NCI-H526 (cell line): ENCODE results near the gene TNFSF13B.
A peak's percentile ranks its signal among the peaks of the same experiment; 100 is the strongest.
"Not testable (repeated sequence)": the region's sequence is repeated elsewhere in the genome, so short reads cannot be mapped to it uniquely, and the experiment has no call there.

Experiments
- DNase-seq, 2 experiments: peaks; one replicate each; lab custom pipeline; 2025; lab: John Stamatoyannopoulos, UW

Gene TNFSF13B

DNA sequence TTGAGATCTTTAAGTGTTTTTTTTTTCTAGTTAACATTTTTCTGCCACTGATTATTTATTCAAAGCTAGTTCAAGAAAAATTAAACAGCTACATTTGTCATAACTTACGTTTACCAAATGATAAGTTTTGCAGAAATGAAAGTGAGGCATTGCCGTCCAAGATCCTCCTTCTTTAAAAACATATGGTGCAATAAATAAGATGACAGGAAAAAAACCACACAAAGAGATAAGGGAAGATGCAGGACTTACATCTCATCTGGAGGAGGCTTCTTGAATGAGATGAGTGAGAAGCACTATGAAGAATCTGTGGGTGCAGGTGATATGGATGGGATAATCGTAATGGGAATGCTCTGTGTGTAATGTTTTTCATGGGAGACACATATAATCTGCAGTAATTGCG is 12.4 kb downstream of the TNFSF13B start:
- DNase-seq = no peak

GRCh38 chr13:108283110-108283509 is 13.6 kb downstream of the TNFSF13B start:
- DNase-seq = no peak

- DNase-seq = no peak
These were observed 19.2 kb downstream of the TNFSF13B start for GRCh38 chr13:108288741-108289140.

- no peak for DNase-seq
These were observed 20.3 kb downstream of the TNFSF13B start for GRCh38 chr13:108289819-108290218.

GRCh38 chr13:108297114-108297513 is 27.6 kb downstream of the TNFSF13B start:
- no peak for DNase-seq

- no peak for DNase-seq
These were observed 32.8 kb downstream of the TNFSF13B start for GRCh38 chr13:108302279-108302678.

DNA sequence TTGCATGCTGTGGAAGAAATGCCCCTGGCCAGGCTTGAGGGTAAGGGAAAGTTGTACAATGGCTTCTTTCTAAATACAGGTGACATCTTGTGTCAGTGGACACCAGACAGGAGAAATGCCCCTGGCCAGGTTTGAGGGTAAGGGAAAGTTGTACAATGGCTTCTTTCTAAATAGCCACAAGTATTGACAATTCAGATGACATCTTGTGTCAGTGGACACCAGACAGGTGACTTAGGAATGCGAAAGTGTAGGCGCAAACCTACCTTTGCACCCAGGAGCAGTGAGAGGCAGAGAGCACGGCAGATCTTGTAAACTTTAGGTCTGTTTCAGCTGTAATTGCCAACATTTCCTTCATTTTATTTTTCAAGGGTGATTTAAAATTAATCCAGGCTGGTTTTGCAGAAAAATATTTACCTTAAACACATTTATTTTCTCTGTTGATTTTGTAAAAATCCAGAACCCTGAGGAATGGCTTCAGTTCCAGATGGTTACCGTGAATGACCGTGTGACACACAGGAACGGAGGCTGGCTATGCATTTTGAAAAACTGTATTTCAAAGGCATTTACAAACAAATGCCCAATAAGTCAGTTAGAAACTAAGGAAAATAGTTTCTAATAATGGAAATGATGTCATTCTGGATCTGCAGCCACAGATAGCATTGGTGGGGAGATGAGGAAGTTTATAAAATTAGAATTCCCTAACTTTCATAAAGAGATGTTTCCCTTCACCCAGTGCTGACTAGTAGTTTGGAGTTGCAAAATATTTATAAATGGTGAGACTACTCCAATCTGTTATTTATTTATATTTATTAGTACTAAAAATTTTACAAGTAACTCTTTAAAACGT is 34.9 kb downstream of the TNFSF13B start:
- DNase-seq = no peak

GRCh38 chr13:108305655-108306054 is 36.1 kb downstream of the TNFSF13B start:
- no peak for DNase-seq

DNA sequence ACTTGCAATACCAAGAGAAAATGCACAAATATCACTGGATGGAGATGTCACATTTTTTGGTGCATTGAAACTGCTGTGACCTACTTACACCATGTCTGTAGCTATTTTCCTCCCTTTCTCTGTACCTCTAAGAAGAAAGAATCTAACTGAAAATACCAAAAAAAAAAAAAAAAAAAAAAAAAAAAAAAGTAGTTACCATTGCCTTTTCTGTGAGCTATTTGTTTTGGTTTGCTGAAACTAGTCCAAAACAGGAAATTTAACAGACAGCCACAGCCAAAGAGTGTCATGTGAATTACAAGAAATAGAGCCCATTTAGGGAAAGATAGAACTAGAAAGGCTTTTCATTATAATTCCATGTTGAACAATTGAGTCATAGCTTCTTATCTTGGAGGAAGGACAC is 37.3 kb downstream of the TNFSF13B start:
- DNase-seq = no peak

DNA sequence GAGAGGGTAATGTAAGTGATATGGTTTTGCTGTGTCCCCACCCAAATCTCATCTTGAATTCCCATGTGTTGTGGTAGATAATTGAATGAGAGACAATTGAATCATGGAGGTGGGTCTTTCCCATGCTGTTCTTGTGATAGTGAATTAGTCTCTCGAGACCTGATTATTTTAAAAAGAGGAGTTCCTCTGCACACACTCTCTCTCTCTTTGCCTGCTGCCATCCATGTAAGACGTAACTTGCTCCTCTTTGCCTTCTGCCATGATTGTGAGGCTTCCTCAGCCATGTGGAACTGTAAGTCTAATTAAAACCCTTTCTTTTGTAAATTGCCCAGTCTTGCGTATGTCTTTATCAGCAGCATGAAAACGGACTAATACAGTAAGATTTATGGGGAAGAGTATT is 42.1 kb downstream of the TNFSF13B start:
- not testable (repeated sequence) for DNase-seq

DNA sequence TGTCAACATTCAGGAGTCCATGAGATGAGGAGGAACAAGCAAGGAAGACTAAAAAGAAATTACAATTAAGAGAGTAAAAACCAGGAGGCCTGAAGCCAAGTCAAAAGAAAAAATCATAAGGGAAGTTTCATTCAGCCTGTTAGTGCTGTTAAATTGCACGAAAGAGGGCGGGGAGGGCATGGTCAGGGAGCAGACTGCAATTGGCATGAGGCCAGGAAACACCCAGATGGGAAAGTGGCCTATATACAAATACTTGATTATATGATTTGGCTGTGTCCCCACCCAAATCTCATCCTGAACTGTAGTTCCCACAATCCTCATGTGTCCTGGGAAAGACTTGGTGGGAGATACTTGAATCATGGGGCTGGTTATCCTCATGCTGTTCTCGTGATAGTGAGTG is 43.9 kb downstream of the TNFSF13B start:
- no peak for DNase-seq

DNA sequence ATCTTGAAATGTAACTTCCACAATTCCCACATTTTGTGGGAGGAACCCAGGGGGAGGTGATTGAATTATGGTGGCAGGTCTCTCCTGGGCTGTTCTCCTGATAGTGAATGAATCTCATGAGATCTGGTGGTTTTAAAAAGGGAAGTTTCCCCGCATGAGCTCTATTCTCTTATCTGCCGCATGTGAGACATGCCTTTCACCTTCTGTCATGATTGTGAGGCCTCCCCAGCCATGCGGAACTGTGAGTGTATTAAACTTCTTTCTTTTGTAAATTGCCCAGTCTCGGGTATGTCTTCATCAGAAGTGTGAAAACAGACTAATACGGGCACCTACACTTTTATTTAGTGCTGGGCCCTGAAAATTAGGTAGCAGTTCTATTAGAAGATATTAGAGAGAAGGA is 45.8 kb downstream of the TNFSF13B start:
- DNase-seq = no peak

DNA sequence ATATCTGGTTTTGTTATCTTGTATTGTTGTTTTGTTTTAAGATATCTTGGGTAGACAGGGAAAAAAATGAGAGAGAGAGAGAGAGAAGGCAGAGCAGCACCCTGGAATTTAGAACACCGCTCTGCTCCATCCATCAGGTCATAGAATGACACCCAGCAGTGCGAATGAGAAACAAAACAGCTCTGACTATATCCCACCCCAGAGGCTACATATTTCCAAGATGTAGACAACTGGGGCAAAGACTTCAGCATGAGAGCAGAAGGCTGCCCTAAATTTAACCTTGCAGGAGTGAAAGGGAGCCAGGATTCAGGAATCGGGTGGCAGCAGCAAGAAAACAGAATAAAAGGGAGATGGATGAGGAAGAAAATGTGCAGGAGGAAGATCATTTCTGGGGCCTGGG is 46.5 kb downstream of the TNFSF13B start:
- DNase-seq = no peak

- DNase-seq = no peak
These were observed 46.9 kb downstream of the TNFSF13B start for GRCh38 chr13:108316413-108316812.

GRCh38 chr13:108322206-108322824 is 52.8 kb downstream of the TNFSF13B start:
- peak; percentile 15 to 68 for DNase-seq

- DNase-seq = no peak
These were observed 53.5 kb downstream of the TNFSF13B start for GRCh38 chr13:108323031-108323430.

DNA sequence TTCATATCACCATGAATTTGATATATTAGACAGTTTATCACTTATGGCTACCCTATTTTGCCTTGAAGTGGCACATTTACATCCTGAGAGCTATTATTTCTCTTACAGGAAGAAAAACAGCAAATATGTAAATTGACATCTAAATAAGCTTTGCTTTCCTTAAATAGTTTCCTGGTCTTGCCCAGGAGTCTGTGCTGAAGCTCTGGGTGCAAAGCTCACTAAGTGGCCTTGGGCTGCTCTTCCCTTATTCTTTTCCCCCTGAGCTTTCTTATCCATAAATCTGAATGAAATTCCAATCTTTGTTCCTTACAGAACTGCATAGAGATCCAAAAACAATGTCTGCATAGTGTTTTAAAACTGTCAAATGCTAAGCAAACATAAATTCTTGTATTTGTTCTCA is 56.3 kb downstream of the TNFSF13B start:
- DNase-seq = no peak

GRCh38 chr13:108326309-108326708 is 56.8 kb downstream of the TNFSF13B start:
- DNase-seq = peak in 1 of 2 experiments; percentile 15

GRCh38 chr13:108328848-108329247 is 59.3 kb downstream of the TNFSF13B start:
- peak in 1 of 2 experiments; percentile 27 for DNase-seq

DNA sequence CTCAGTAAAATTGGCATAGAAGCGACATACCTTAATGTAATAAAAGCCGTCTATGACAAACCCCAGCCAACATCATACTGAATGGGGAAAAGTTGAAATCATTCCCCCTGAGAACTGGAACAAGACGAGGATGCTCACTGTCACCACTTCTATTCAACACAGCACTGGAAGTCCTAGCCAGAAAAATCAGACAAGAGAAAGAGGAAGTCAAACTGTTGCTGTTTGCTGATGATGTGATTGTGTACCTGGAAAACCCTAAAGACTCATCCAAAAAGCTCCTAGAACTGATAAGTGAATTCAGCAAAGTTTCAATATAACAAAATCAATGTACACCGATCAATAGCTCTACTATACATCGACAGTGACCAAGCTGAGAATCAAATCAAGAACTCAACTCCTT is 63.3 kb downstream of the TNFSF13B start:
- DNase-seq = no peak

DNA sequence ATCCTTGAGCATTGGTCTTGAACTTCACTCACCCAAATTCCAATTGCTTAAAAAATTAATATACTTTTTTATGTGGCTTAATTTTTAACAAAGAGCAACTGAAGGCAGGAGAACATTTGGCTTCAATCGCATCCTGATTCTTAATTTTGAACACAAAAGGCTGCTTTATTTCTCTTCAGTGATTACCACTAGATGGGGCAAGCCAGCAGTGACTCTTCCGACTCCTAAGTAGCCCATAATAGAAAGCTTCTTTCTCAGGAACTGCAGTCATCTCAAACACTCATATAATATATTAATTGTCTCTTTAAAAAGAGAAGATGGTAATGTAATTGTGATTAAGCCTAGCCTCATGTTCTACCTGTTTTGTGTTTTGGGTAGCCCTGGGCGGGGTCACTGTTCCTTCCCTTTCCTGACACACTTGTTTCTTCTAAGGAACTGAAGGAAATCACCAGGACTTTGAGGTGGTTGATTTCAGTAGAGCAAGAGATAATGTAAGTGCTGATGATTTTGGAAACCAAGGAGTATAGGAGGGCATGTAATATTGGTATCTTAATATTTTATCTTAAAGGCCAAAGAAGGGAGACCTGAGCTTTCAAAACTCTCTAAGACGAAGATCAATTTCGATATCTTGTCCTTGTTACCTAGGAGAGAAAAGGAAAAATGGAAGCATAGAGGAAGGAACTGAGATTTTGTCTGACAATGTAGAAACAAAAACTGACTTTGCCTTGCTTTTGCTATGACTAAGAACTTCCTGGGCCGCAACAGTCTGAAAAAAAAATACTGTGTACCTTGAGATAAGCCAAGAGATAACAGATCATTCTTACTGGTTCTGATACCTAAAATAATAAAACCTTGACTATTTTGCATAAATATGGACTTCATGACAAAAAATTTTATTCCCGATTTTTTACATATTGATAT is 73.1 kb downstream of the TNFSF13B start:
- DNase-seq = peak; percentile 9 to 67

GRCh38 chr13:108345016-108345415 is 75.5 kb downstream of the TNFSF13B start:
- DNase-seq = peak in 1 of 2 experiments; percentile 18
